SH-SY5Y (cell line): ENCODE data around the gene RPL15.

Experiments used
- GATA2 ChIP-seq: IDR thresholded peaks from 2 replicates; pipeline ENCODE4 v1.6.1; 2011; ENCODE audit warnings: mild to moderate bottlenecking, low read depth, low read length
- GATA3 ChIP-seq: IDR thresholded peaks from 2 replicates; pipeline ENCODE4 v1.6.1; 2011; ENCODE audit warnings: low read depth, mild to moderate bottlenecking, low read length, moderate library complexity

DNA sequence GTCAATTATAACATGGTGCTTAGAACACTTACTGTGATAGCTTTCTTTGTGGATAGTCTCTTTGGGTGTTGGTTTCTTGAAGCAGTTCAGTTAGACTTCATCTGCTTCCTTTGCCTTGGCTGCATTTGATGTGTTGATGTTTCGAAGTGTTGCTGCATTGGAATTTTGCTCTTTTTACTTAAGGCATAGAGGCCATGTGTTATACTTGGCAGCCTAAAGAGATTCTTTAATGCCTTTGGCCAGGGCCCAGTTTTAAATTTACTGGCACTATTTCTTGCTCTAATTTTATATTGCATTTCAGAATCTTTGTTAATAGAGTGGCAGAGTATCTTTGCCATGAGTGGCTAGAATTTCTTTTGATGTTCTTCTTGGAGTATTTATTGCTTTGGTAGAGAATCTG, 49.4 kb downstream of the RPL15 start:
- TF ChIP-seq GATA2 (no peak), GATA3 (no peak)
